Measurements from ENCODE around the gene SOX12.

SOX12 gene

DNA sequence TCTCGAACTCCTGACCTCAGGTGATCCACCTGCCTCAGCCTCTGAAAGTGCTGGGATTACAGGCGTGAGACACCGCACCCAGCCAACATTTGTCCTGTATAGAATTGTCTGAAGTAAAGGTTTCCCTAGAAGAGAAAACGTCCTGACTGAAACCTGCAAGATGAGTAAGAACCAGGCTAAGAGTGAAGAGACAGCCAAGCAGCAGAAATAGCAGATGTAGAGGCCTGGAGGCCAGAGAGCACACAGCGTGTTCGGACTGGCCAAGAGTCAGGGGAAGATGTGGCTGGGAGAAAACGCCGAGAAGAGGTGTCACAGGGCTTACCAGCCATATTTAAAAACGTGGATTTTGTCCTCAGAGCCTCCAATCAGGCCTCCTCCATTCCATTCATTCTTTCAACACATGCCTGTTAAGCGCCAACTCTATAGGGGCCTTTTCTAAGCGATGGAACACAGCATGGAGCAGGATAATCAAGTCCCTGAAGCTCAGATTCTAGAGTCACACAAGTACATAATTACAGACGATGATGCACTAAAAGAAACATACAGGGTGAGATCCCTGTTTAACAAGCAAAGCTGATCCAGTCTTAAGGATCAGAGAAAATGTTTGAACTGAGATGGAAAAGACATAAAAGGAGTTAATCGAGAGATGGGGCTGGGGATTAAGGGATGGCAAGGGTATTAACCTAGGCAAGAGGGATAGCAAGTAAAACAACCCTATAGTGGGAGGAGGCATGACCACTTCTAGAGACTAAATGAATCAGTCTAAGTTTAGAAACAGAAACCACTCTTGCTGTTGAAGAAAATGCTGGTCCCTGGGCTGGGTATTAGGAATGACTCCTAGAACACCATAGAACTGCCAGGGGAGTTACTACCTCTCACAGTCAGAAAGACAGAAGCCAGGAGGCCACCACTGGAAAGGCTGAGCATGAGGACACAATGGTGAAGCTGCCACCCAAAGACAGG is 23.2 kb upstream of the SOX12 start:
- no peak for DNase-seq

DNA sequence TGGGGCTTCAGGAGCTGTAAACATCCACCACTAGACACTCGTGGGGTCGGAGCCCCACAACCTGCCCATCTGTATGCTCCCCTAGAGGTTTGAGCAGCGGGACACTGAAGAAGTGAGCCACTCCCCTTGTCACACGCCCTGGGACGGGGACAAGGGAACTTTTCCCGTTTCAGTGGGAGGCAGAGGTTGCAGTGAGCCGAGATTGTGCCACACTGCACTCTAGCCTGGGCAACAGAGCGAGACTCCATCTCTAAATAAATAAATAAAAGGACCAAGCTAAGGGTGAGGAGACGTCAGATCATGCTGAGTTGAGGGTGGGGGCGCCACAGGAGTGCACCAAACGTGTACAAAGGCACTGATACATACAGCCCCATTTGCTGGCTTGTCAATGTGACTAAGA is 19.6 kb upstream of the SOX12 start:
- DNase-seq: no peak

DNA sequence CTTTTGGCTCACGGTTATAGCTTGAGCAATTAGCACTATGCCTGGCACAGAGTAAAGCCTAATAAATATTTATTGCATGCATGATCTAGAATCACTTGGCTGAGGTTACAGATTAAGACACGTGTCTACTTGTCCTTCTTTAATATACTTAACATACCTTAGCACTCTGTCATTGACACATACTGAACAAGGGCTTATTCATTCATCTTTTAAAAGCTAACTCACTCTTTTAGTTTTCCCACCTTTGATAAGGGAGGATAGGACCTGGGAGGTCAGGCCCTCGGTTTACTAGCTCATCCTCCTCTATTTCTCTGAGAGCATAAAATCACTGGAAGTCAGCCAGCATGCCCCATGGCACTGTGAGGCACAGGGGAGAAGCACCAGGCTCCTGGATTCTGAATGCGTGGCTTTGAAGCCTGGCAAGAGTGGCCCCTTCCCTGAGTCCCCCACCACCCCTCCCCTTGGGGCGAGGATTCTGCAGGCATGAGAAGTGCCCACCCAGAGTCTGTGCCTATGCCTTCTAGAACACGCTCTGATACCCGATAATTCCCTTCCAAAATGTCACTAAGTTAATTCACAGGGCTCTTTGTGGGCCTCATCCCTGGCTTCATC is 16.8 kb upstream of the SOX12 start:
- DNase-seq: no peak

DNA sequence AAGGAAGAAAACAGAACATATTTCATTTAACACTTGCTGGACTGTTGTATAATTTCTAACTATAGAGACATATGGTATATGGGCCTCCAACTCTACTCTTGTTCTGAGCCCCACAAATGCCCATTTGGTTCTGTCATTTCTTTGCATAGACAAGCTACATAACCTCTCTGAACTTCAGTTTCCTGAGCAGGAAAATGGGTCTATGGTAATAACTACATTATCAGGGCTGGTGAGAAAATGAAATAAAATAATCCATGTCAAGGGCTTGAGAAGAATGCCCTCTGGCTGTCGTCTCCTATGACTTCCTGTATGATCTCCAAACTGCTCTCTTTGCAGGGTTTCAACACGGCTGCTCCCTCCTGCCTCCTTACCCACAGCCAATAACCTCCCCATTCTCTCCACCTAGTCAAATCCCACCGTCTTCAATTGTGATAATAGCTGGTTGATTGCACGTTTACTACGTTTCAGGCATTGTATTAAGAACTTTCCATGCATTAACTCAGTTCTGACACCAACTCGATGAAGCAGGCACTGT is 16.0 kb upstream of the SOX12 start:
- no peak for DNase-seq

DNA sequence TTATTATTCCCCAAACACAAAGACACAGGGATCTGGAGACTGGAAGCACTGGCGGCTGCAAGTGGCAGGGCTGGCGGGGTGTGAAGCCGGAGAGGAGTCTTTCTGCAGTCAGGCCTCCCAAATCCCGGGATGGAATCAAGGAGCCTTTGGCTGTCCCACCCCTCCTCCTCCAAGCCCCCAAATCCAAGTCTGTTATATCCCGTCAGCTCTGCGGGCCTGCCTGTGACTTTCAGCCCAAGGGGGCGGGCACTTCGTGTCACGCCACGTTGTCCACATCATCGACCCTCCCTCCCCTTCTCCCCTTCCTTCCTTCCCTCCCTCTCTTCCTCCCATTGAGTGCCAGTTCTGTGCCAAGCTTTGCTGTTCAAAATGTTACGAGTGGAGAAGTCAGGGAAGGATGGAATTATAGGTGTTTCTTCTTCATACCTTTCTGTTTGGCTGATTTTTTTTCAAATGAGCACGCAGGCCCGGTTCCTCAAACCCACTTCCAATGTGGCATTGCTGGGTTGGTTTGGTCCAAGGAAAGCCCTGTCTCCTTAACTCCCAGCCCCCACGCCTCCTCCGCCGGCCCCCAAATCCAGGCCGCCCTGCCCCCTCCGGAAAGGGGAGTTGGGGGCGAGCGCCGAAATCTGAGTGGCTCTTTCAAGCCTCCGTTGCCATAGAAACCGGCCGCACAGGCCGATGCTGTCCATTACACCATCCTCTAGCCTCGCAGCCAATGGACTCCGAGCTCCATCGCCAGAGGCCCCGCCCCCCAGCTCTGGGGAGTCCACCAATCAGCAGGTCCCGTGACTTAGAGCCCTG is 15.3 kb upstream of the SOX12 start:
- DNase-seq: no peak

DNA sequence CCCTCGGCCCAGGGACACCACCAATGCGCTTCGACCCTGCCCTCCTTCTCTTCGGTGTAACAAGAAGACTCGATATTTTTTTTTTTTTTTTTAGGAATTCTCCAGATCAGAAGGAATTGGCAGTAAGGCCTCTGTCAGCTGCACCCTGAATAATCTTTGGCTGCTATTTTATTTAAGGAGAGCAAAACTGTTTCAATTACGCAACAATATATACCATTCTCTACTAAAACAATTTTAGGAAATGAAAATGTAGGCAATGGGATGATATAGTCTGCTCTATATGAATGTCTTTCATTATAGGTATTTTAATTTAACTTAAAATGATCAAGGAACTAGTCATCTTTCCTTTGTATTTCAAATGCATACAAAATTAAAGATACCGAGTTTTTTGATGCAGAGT is 14.7 kb upstream of the SOX12 start:
- DNase-seq: no peak

DNA sequence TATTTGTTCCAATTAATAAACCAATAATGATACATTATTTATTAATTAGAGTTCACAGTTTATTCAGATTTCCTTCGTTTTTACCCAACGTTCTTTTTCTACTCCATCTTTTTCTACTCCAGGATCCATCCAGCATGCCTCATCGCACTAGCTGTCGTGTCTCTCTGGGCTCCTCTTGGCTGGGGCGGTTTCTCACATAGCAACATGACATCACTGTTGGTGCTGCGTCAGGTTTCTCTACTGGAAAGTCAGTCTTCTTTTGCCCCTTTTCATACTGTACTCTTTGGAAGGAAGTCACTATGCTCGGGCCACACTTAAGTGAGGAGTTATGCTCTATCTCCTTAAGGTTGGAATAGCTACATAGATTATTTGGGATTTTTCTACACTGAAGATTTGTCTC is 13.7 kb upstream of the SOX12 start:
- no peak for DNase-seq

DNA sequence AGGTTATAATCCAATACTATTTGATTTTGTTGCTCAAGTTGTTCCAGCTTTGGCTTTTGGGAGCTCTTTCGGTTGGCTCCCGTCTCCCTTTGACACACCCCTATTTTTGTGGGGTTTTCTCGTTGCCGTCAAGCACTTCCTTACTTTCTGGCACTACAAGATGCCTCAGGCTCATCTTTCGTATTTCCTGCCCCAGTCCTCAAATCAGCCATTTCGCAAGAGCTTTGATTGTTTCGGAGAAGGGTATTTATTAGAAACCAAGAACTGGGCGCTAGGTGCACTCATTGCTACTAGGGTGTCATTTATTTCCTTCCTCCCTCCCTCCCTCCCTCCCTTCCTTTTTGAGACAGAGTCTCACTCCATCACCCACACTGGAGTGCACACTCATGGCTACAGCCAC is 13.3 kb upstream of the SOX12 start:
- DNase-seq: no peak

DNA sequence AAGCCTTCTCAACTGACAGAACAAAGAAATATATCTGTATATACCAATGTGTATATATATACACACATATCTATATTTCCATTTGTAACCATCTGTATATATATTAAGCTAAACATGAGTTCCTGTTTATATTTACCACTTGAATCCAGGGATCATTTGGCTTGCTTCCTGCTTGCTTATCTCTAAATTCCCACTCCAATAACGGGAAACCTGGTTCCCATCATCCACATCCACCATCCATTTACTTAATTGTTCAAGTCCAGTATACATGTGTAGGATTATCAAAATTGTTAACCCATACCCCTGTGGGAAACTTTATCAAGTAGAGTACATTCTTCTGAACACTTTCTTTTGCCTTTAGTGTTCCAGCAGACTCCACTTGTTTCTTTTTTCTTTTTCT is 12.5 kb upstream of the SOX12 start:
- DNase-seq: no peak

DNA sequence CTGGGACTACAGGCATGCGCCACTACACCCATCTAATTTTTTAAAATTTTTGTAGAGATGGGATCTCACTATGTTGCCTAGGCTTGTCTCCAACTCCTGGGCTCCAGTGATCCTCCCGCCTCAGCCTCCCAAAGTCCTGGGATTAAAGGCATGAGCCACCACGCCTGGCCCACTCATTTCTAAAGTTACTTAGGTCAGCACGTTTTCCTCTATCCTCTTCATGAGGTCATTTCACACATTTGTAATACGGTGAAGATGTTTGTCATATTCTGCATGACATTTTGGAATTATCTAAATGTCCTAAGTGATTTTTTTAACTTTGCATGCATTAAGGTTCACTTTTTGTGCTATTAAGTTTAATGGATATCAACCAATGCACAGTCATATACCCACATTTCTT is 11.9 kb upstream of the SOX12 start:
- no peak for DNase-seq

DNA sequence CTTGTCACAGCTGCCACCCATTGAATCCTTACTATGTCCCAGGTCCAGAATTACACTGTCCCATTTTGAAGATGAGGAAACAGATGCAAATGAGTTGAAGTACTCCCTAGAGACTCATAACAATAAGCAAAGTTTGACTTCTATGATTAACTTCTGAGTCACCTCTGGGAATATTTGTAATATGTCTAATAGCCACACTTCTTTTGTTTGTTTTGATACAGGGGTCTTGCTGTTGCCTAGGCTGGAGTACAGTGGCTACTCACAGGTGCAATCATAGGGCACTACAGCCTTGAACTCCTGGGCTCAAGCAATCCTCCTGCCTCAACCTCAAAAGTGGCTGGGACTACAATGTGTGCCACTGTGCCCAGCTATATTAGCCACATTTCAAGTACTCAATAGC is 11.4 kb upstream of the SOX12 start:
- DNase-seq: no peak

DNA sequence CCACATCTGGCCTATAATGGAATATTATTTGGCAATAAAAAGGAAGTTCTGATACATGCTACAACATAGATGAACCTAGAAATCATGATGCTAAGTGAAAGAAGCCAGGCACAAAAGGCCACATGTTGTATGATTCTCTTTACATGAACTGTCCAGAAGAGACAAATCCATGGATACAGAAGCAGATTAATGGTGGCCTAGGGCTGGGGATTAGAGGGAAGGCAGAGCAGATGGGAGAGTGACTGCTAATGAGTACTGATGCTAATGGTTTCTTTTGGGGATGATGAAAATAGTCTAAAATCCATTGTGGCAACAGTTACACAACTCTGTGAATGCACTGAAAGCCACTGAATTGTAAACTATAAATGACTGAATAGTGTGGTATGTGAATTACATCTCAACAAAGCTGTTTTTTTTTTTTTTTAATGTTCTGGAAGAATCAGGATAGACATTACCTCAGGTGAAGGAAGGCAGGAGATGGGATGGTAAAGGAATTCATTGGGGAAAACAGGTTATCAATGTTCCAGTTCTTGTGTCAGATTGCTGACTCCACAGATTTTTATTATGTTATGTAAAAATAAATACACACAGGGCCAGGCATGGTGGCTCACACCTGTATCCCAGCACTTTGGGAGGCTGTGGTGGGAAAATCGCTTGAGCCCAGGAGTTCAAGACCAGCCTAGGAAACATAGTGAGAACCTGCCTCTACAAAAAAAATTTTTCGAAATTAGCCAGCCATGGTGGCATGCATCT is 8.9 kb upstream of the SOX12 start:
- no peak for DNase-seq

DNA sequence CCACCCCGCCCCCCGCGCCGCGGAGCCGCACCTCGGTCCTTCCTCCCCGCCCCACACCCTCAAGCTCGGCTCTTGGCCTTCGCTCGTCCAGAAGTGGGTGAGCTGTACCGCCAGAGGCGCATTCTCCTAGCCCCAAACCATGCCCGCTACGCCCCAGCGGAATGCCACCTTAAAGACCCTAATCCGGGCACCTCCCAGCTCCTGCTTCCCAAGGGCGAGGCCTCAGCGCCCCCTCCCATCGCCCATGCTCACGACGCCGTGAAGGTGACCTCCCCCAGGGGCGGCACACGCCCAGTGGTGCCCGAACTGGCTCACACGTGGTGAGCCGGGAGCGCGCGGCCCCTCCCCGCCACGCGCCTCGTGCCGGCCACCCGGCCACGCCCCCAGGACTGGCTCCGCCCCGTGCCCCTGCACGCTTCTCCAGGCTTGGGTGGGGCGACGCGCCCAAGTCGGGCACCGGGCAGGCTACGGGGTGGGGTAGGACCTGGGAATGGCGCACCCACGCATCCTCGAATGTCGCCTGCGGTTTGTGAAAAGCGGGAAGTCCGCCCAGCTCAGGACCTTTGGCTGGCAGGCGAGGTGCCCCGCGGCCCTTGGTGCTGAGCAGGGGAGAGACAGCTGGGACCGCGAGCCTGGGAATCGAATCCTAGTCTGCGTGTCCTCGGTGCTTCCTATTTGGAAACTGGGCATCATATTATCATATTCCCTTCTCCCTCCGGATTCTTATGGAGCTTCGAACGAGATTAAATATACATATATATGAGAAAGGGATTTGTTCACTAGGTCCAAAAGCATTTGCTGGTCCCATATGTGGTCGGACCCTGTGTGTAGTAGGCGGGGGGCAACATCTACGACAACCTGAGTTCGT is 941 bp upstream of the SOX12 start:
- peak; percentile 78 for DNase-seq

DNA sequence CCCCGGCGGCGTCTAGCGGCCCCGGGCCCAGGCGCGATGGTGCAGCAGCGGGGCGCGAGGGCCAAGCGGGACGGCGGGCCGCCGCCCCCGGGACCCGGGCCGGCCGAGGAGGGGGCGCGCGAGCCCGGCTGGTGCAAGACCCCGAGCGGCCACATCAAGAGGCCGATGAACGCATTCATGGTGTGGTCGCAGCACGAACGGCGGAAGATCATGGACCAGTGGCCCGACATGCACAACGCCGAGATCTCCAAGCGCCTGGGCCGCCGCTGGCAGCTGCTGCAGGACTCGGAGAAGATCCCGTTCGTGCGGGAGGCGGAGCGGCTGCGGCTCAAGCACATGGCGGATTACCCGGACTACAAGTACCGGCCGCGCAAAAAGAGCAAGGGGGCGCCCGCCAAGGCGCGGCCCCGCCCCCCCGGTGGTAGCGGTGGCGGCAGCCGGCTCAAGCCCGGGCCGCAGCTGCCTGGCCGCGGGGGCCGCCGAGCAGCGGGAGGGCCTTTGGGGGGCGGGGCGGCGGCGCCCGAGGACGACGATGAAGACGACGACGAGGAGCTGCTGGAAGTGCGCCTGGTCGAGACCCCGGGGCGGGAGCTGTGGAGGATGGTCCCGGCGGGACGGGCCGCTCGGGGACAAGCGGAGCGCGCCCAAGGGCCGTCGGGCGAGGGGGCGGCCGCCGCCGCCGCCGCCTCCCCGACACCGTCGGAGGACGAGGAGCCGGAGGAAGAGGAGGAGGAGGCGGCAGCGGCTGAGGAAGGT is 715 bp downstream of the SOX12 start:
- DNase-seq: no peak

DNA sequence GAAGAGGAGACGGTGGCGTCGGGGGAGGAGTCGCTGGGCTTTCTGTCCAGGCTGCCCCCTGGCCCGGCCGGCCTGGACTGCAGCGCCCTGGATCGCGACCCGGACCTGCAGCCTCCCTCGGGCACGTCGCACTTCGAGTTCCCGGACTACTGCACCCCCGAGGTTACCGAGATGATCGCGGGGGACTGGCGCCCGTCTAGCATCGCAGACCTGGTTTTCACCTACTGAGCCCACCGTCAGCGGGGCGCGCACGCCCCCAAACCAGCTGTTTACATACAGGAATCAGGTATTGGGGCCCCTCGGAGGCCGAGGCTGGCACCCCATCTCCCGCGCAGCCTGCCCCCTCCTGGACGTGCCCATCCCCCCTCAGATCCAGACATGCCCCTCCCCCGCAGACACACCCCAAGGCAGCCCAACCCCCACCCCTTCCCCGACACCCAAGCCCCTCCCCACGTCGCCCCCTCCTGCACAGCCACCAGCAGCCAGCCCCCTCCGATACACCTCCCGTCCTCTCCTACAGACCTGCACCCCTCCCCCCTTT is 1.4 kb downstream of the SOX12 start:
- no peak for DNase-seq

DNA sequence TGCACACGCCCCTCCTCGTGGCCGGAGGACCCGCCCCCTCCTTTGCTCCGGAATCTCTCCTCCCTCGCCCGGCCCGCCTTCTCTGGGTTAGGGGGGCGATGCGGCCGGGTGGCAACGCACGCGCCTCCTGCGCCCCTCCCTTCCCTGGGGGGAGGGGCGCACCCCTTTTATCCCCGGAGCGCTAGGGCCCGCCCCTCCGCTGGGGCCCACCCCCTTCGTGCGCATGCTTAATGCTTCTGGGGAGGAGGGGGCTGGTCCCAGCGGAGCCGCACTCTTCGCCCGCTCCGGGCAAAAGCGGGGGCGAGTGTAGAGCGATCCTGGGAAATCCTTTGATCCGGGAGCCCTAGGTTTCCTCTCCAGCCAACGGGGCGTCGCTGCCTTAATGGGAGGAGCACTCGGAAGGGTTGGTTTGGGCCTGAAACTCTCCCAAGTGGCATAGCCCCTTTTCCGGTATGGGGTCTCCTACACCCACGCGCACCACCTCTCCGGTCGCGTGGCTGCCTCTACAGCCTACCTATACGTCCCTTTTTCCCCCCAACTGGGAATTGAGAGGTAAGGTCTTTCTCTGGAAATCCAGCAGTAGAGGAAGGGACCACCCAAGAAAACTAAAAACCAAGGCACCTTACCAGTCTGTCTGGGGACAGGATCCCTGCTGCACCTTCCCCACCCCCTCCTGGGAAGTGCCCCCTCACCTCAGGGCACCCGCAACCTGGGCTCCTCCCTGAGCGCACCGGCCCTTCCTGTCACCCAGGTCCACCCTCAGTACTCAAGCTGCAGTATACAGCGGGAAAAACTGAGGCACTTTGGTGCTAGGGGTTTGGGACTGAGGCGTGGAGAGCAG is 2.1 kb downstream of the SOX12 start:
- DNase-seq: no peak

DNA sequence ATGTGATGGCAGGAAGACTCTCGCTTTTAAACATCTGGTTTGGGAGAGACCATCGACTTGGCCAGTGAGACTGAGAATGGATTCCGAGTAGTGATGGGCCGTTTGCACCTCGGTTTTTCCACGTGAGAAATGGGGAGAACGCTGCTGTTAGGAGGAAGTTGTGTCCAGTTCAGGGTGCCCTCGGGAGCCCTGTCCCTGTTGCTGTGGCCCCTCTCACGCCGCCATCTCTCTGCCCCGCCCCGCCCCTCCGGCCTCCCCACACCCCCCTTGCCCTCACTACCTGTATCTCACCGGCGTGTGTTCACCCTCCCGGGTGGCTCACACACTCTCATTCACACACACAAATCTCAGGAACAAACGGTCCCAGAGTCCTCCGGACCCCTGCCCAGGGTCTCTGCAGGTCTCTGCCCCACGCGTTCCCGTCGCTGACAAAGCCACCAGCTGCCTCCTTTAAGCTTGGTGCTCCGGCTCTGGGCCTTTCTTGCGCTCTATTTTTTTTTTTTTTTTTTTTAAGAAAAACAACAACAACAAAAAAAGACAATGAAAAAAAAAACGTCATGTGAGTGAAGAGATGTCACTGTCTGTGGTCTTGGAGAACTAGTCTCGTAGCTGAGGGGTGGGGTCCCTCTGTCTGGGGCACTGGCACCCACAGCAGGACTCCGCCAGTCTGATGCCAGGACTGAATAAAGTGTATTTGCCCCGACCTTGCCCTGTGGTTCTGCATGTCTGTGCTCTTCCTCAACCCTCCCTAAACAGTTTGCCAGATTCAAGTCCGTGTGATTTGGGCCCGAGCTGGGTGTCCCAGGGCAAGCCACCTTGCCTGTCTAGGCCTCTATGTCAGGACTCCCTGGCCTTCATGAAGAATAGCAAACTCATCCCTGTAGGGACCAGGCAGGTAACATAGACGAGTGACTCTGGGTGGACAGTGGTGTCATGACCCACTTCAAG is 2.9 kb downstream of the SOX12 start:
- DNase-seq: no peak

DNA sequence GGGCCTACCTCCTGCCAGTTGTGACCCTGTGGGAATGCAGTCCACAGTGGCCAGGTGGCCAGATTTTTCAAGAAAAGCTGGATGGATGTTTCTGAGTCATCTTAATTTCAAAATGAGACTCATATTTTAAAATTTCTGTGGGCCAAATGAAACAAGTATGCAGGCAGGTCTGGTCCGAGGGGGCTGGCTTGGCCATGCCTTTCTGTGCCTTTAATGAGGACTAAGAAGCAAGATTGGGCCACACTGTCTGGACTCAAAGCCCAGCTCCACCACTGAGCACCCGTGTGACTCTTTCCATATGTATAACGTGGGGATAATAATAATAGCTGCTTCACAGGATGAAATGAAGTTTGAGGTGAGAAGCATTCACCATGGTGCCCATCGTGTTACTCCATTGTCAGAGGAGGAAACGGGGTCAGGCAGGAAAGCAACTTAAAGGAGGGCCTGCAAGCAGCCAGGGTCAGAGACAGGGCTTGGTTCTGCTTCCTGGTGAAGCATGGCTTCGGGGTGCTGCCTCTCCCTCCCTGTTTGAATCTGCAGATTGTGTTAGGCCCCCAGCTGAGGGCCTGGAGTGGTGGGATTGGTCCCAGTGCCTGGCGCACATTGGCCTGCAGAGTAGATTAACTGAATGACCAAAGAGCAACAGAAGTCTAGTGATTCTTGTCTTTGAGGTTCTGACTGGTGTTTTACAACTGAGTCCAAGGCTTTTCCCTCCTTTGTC is 3.8 kb downstream of the SOX12 start:
- DNase-seq: no peak
